ENCODE measurements around the gene MAGI2.

GRCh38 chr7:78370936-78371335 lies 1082.5 kb downstream of the MAGI2 start:
- TF ChIP-seq EZH2 (IDR thresholded peaks at IDR 0.05; ENCODE audit: insufficient read depth, poor library complexity, severe bottlenecking) (no peak), EZH2phosphoT487 (IDR thresholded peaks at IDR 0.05; ENCODE audit: insufficient read depth, low read depth) (no peak)
